CD4-positive, alpha-beta T cell treated with Interferon gamma for 1 hour (primary cell): ENCODE results near the gene CD36.

Experiments used
- DNase-seq: peaks from one replicate; pipeline ENCODE4 v3.0.0-alpha.2; 2020

Gene CD36

GRCh38 chr7:80637911-80638765 lies at the start of gene CD36:
CD36 (plus strand) TSS chr7:80638642; CDS start chr7:80646741, 8,099 bp downstream.
- DNase-seq = no peak

GRCh38 chr7:80589631-80590030 lies 48.8 kb upstream of the CD36 start:
- no peak for DNase-seq

- DNase-seq = no peak
These were observed 46.8 kb upstream of the CD36 start for GRCh38 chr7:80591654-80592053.

GRCh38 chr7:80593869-80594586 lies 44.4 kb upstream of the CD36 start:
- DNase-seq = no peak

GRCh38 chr7:80596933-80597517 lies 41.4 kb upstream of the CD36 start:
- DNase-seq = no peak

GRCh38 chr7:80597875-80598274 lies 40.6 kb upstream of the CD36 start:
- no peak for DNase-seq

- DNase-seq = no peak
These were observed 38.4 kb upstream of the CD36 start for GRCh38 chr7:80600046-80600445.

- no peak for DNase-seq
These were observed 36.4 kb upstream of the CD36 start for GRCh38 chr7:80601999-80602398.

- DNase-seq = no peak
These were observed 34.5 kb upstream of the CD36 start for GRCh38 chr7:80603940-80604339.

GRCh38 chr7:80604436-80604835 lies 34.0 kb upstream of the CD36 start:
- DNase-seq = no peak

- DNase-seq = no peak
These were observed 31.3 kb upstream of the CD36 start for GRCh38 chr7:80607136-80607535.

GRCh38 chr7:80608336-80608735 lies 30.1 kb upstream of the CD36 start:
- no peak for DNase-seq

- no peak for DNase-seq
These were observed 28.7 kb upstream of the CD36 start for GRCh38 chr7:80609751-80610150.

- DNase-seq = no peak
These were observed 27.1 kb upstream of the CD36 start for GRCh38 chr7:80611353-80611752.

GRCh38 chr7:80611779-80612178 lies 26.7 kb upstream of the CD36 start:
- DNase-seq = no peak

GRCh38 chr7:80612880-80613279 lies 25.6 kb upstream of the CD36 start:
- DNase-seq = no peak

- DNase-seq = no peak
These were observed 24.9 kb upstream of the CD36 start for GRCh38 chr7:80613519-80613918.

- DNase-seq = no peak
These were observed 23.6 kb upstream of the CD36 start for GRCh38 chr7:80614851-80615271.

- DNase-seq = no peak
These were observed 20.3 kb upstream of the CD36 start for GRCh38 chr7:80618096-80618495.

- DNase-seq = no peak
These were observed 18.7 kb upstream of the CD36 start for GRCh38 chr7:80619741-80620140.

GRCh38 chr7:80622541-80622940 lies 15.9 kb upstream of the CD36 start:
- DNase-seq = no peak

GRCh38 chr7:80623503-80624252 lies 14.8 kb upstream of the CD36 start:
- DNase-seq = no peak

GRCh38 chr7:80624763-80625162 lies 13.7 kb upstream of the CD36 start:
- no peak for DNase-seq
